Activated CD8-positive, alpha-beta memory T cell treated with anti-CD3 and anti-CD28 coated beads, Interleukin-2, amount 10 ng/mL, durations not matched to agents 7 days and 5 days (primary cell): ENCODE results near the gene ARL4D. TPM values are rescaled to one million over a fixed set of nuclear protein-coding genes. Genes with fewer than 3 reads are reported as not detected.
"Not testable (repeated sequence)": the region's sequence is repeated elsewhere in the genome, so short reads cannot be mapped to it uniquely, and the experiment has no call there.

Experiments used
- ATAC-seq: fragments of 150-1000 bp; cut with Tn5 transposase; one replicate; pipeline ENCODE4 v1.10.0; 2021; ENCODE audit warnings: moderate library complexity
- CTCF ChIA-PET: fragments of 350-600 bp; sonication (Branson Sonifier 250); formaldehyde crosslinking; loops from one replicate; lab custom pipeline; 2021; ENCODE audit warnings: antibody characterized with exemption; lab: Charles Lee
- DNase-seq: peaks from one replicate; pipeline ENCODE4 v3.0.0-alpha.2; 2020
- H3K27ac Mint-ChIP-seq: one replicate; pipeline ENCODE4 v1.8.0; 2021; ENCODE audit warnings: mild to moderate bottlenecking, mixed read lengths
- H3K27me3 Mint-ChIP-seq: one replicate; pipeline ENCODE4 v1.8.0; 2021; ENCODE audit warnings: mixed read lengths
- H3K36me3 Mint-ChIP-seq: one replicate; pipeline ENCODE4 v1.8.0; 2021; ENCODE audit warnings: mild to moderate bottlenecking, mixed read lengths
- H3K4me1 Mint-ChIP-seq: one replicate; pipeline ENCODE4 v1.8.0; 2021; ENCODE audit warnings: mixed read lengths
- H3K4me3 Mint-ChIP-seq: one replicate; pipeline ENCODE4 v1.8.0; 2021; ENCODE audit warnings: mild to moderate bottlenecking, moderate library complexity, mixed read lengths
- H3K9me3 Mint-ChIP-seq: one replicate; pipeline ENCODE4 v1.8.0; 2022; ENCODE audit warnings: low read depth, mixed read lengths
- total RNA-seq, 2 experiments: library from RNA; stranded (reverse); gene quantifications; one replicate each; pipeline ENCODE4 v1.2.3, GENCODE V29; 2021

Gene ARL4D
- total RNA-seq, 2 experiments from 2014 or later = 2.5 to 3.2 TPM

GRCh38 chr17:43360739-43361505, 37.9 kb upstream of the ARL4D start:
- peak overlapping the region; percentile 88 for H3K4me3 Mint-ChIP-seq
- H3K4me1 Mint-ChIP-seq = peaks cover 32% of the 10 kb centered on the region

GRCh38 chr17:43363181-43363925, 35.4 kb upstream of the ARL4D start:
- Mint-ChIP-seq H3K27me3 (no peaks in the 10 kb centered on the region), H3K4me1 (peaks cover 49% of the 10 kb centered on the region), H3K9me3 (no peaks in the 10 kb centered on the region), H3K27ac (no peak overlapping the region), H3K4me3 (no peak overlapping the region), H3K36me3 (peaks cover 1% of the 10 kb centered on the region)
- no peak for DNase-seq
- no peak for ATAC-seq
- CTCF ChIA-PET = interaction anchor here (1.7 to 4.3 kb wide), 2 partner anchors 29 to 31 kb away, joined by 5 to 15 read pairs; no protein-coding TSS in a partner anchor

More at GRCh38 chr17:43360739-43361505, 37.9 kb upstream of the ARL4D start:
- H3K27me3 Mint-ChIP-seq = no peaks in the 10 kb centered on the region
- CTCF ChIA-PET = interaction anchor here (0.8 to 5.5 kb wide), 7 partner anchors 21 to 123 kb away, joined by 3 to 25 read pairs (median 10); partner anchors contain the start of gene DHX8
- ATAC-seq (peak; percentile 82), DNase-seq (peak; percentile 97)
- H3K9me3 Mint-ChIP-seq = no peaks in the 10 kb centered on the region
- H3K36me3 Mint-ChIP-seq = peaks cover 1% of the 10 kb centered on the region
- H3K27ac Mint-ChIP-seq = peak overlapping the region; percentile 99

GRCh38 chr17:43363926-43364285, 34.9 kb upstream of the ARL4D start:
- DNase-seq (no peak), ATAC-seq (no peak)
- CTCF ChIA-PET = interaction anchor here (1.7 kb wide), 1 partner anchor 29 kb away, joined by 5 read pairs; no protein-coding TSS in a partner anchor
- H3K36me3 Mint-ChIP-seq = peaks cover 1% of the 10 kb centered on the region
- H3K4me1 Mint-ChIP-seq = peaks cover 45% of the 10 kb centered on the region
- H3K4me3 Mint-ChIP-seq = no peak overlapping the region
- no peaks in the 10 kb centered on the region for H3K27me3 Mint-ChIP-seq
- H3K27ac Mint-ChIP-seq = no peak overlapping the region
- no peaks in the 10 kb centered on the region for H3K9me3 Mint-ChIP-seq

GRCh38 chr17:43365356-43365755, 33.4 kb upstream of the ARL4D start:
- Mint-ChIP-seq H3K36me3 (peaks cover 1% of the 10 kb centered on the region), H3K9me3 (no peaks in the 10 kb centered on the region), H3K27me3 (no peaks in the 10 kb centered on the region), H3K27ac (no peak overlapping the region), H3K4me3 (no peak overlapping the region), H3K4me1 (peaks cover 45% of the 10 kb centered on the region)
- CTCF ChIA-PET = interaction anchor here (0.7 kb wide), 1 partner anchor 26 kb away, joined by 3 read pairs; no protein-coding TSS in a partner anchor
- ATAC-seq (no peak), DNase-seq (no peak)

GRCh38 chr17:43365921-43366320, 32.9 kb upstream of the ARL4D start:
- peaks cover 45% of the 10 kb centered on the region for H3K4me1 Mint-ChIP-seq
- H3K4me3 Mint-ChIP-seq, ATAC-seq, DNase-seq, CTCF ChIA-PET, H3K27me3 Mint-ChIP-seq, H3K27ac Mint-ChIP-seq, H3K36me3 Mint-ChIP-seq, H3K9me3 Mint-ChIP-seq: not testable (repeated sequence)

GRCh38 chr17:43366891-43367736, 31.7 kb upstream of the ARL4D start:
- ATAC-seq (peak; percentile 2), DNase-seq (peak; percentile 73)
- H3K4me1 Mint-ChIP-seq = peaks cover 43% of the 10 kb centered on the region
- CTCF ChIA-PET = interaction anchor here (0.9 to 2.7 kb wide), 2 partner anchors 116 to 117 kb away, joined by 5 to 39 read pairs; partner anchors contain the start of gene DHX8
- peak overlapping the region; percentile 99 for H3K27ac Mint-ChIP-seq
- no peaks in the 10 kb centered on the region for H3K36me3 Mint-ChIP-seq
- no peaks in the 10 kb centered on the region for H3K27me3 Mint-ChIP-seq
- peak overlapping the region; percentile 90 for H3K4me3 Mint-ChIP-seq
- no peaks in the 10 kb centered on the region for H3K9me3 Mint-ChIP-seq

GRCh38 chr17:43367737-43368242, 31.0 kb upstream of the ARL4D start:
- ATAC-seq (peak; percentile 57), DNase-seq (peak; percentile 74)
- Mint-ChIP-seq H3K36me3 (no peaks in the 10 kb centered on the region), H3K27ac (peak overlapping the region; percentile 99), H3K4me3 (peak overlapping the region; percentile 90), H3K27me3 (no peaks in the 10 kb centered on the region), H3K9me3 (no peaks in the 10 kb centered on the region), H3K4me1 (peaks cover 40% of the 10 kb centered on the region)
- CTCF ChIA-PET = interaction anchor here (0.6 to 2.7 kb wide), 8 partner anchors 20 to 361 kb away, joined by 3 to 39 read pairs (median 4); partner anchors contain the start of genes ARL4D and DHX8

GRCh38 chr17:43368740-43369506, 29.9 kb upstream of the ARL4D start:
- Mint-ChIP-seq H3K4me3 (peak overlapping the region; percentile 90), H3K27ac (peak overlapping the region; percentile 99), H3K36me3 (no peaks in the 10 kb centered on the region), H3K4me1 (peaks cover 40% of the 10 kb centered on the region), H3K9me3 (no peaks in the 10 kb centered on the region), H3K27me3 (no peaks in the 10 kb centered on the region)
- DNase-seq (peak; percentile 80), ATAC-seq (peak; percentile 52)
- CTCF ChIA-PET = interaction anchor here (1.0 to 2.7 kb wide), 7 partner anchors 19 to 362 kb away, joined by 3 to 39 read pairs (median 5); partner anchors contain the start of genes ARL4D and DHX8

- Mint-ChIP-seq H3K27me3 (no peaks in the 10 kb centered on the region), H3K4me1 (peaks cover 40% of the 10 kb centered on the region), H3K4me3 (peak overlapping the region; percentile 90), H3K27ac (peak overlapping the region; percentile 99), H3K9me3 (no peaks in the 10 kb centered on the region), H3K36me3 (peaks cover under 1% of the 10 kb centered on the region)
- no peak for DNase-seq
- ATAC-seq = no peak
- CTCF ChIA-PET = interaction anchor here (0.6 to 2.7 kb wide), 4 partner anchors 18 to 294 kb away, joined by 3 to 39 read pairs (median 18); partner anchors contain the start of genes ARL4D and DHX8
Measured at GRCh38 chr17:43369986-43370385, 28.8 kb upstream of the ARL4D start.

- ATAC-seq = no peak
- CTCF ChIA-PET = interaction anchor here (1.0 kb wide), 1 partner anchor 17 kb away, joined by 4 read pairs; no protein-coding TSS in a partner anchor
- Mint-ChIP-seq H3K4me3 (no peak overlapping the region), H3K9me3 (no peaks in the 10 kb centered on the region), H3K27me3 (no peaks in the 10 kb centered on the region), H3K36me3 (peaks cover 1% of the 10 kb centered on the region), H3K27ac (no peak overlapping the region), H3K4me1 (peaks cover 42% of the 10 kb centered on the region)
- no peak for DNase-seq
Measured at GRCh38 chr17:43371227-43371821, 27.5 kb upstream of the ARL4D start.

- H3K4me3 Mint-ChIP-seq = no peak overlapping the region
- DNase-seq (no peak), ATAC-seq (no peak)
- no peak overlapping the region for H3K27ac Mint-ChIP-seq
- CTCF ChIA-PET = interaction anchor here (1.0 to 1.5 kb wide), 3 partner anchors 16 to 112 kb away, joined by 3 to 4 read pairs (median 4); partner anchors contain the start of gene DHX8
- H3K27me3 Mint-ChIP-seq = no peaks in the 10 kb centered on the region
- no peaks in the 10 kb centered on the region for H3K9me3 Mint-ChIP-seq
- peaks cover 33% of the 10 kb centered on the region for H3K4me1 Mint-ChIP-seq
- H3K36me3 Mint-ChIP-seq = peaks cover 1% of the 10 kb centered on the region
Measured at GRCh38 chr17:43372273-43372911, 26.4 kb upstream of the ARL4D start.
